Activated T-helper 2 cell treated with anti-CD3 and anti-CD28 coated beads, Interferon-gamma antibody, Interleukin-2, Interleukin-4, amounts not matched to agents 10 μg/mL and 5 μg/mL and 100 μg/mL, durations not matched to agents 14 hours and 24 hours and 36 hours (primary cell): Measurements from ENCODE around the gene ADAMTSL4. TPM values are rescaled to one million over a fixed set of nuclear protein-coding genes. Genes with fewer than 3 reads are reported as not detected.

Source experiments
- DNase-seq: peaks from one replicate; pipeline ENCODE4 v3.0.0; 2021; ENCODE audit warnings: low spot score
- H3K27ac Mint-ChIP-seq: one replicate; pipeline ENCODE4 v1.8.0; 2021; ENCODE audit warnings: mixed read lengths
- H3K27me3 Mint-ChIP-seq: one replicate; pipeline ENCODE4 v1.8.0; 2021; ENCODE audit warnings: low read depth, mixed read lengths
- H3K36me3 Mint-ChIP-seq: one replicate; pipeline ENCODE4 v1.8.0; 2021; ENCODE audit warnings: low read depth, mixed read lengths
- H3K4me1 Mint-ChIP-seq: one replicate; pipeline ENCODE4 v1.8.0; 2021; ENCODE audit warnings: low read depth, mixed read lengths
- H3K4me3 Mint-ChIP-seq: one replicate; pipeline ENCODE4 v1.8.0; 2021; ENCODE audit warnings: low read depth, mild to moderate bottlenecking, moderate library complexity, mixed read lengths
- H3K9me3 Mint-ChIP-seq: one replicate; pipeline ENCODE4 v1.8.0; 2021; ENCODE audit warnings: mixed read lengths
- intact Hi-C: fragments of 100-400 bp; cut with micrococcal nuclease; formaldehyde crosslinking; loops from one replicate; pipeline ENCODE4 v1.15.1; 2023
- total RNA-seq: library from RNA; stranded (reverse); gene quantifications from 2 replicates; pipeline ENCODE4 v1.2.3, GENCODE V29; 2022

ADAMTSL4 gene
- total RNA-seq, 1 donor from 2014 or later = 2.7 TPM

DNA sequence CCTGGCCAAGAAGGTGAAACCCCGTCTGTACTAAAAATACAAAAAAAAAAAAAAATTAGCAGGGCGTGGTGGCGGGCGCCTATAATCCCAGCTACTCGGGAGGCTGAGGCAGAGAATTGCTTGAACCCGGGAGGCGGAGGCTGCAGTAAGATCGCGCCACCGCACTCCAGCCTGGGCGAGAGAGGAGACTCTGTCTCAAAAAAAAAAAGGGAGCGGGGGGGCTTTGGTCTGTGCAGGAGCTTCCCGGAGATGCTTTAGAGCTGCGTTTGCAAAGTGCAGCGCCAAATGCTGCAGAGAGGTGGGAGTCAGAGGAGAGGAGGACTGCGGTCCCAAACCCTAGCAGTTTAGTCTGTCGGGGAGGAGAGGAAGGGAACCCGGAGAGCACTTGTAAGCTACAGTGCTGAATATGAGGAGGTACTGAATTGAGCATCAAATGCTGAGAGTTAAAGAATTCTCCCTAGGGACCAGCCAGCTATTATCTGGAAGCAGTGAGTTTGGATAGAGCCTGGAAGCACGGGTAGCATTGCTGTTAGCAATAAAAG is 33.1 kb upstream of the ADAMTSL4 start:
- intact Hi-C loops = loop anchor here (1.0 to 2.0 kb wide), 3 partner anchors 17 to 52 kb away; partner anchors contain the start of gene TARS2

DNA sequence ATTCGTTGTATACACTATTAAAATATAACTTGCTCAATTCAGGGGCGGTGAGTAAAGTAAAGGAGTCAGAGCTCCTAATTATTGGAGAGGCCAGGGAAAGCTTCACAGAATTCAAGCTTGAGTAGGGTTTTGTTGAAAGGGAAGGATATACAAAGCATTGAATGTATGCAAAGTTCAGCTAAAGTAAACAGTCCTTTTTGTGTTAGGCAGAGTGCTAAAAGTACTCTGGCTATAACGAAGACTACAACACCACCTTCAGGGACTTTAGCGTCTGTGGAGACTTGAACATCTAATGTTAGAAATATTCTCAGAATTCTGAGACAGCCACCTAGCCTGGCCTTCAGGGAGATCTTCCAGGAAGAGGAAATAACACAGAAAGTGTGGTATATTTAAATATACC is 32.6 kb upstream of the ADAMTSL4 start:
- Mint-ChIP-seq H3K27ac (no peak overlapping the region), H3K4me3 (peak overlapping the region; percentile 76), H3K27me3 (no peaks in the 10 kb centered on the region), H3K9me3 (no peaks in the 10 kb centered on the region), H3K4me1 (peaks cover 16% of the 10 kb centered on the region), H3K36me3 (peaks cover 3% of the 10 kb centered on the region)
- no peak for DNase-seq
- intact Hi-C loops = loop anchor here (1.0 to 2.0 kb wide), 3 partner anchors 17 to 52 kb away; partner anchors contain the start of gene TARS2

More for the DNA sequence above, 33.1 kb upstream of the ADAMTSL4 start:
- Mint-ChIP-seq H3K27me3 (no peaks in the 10 kb centered on the region), H3K36me3 (peaks cover 3% of the 10 kb centered on the region), H3K27ac (no peak overlapping the region), H3K4me1 (peaks cover 12% of the 10 kb centered on the region), H3K9me3 (no peaks in the 10 kb centered on the region), H3K4me3 (peak overlapping the region; percentile 76)
- DNase-seq = no peak

DNA sequence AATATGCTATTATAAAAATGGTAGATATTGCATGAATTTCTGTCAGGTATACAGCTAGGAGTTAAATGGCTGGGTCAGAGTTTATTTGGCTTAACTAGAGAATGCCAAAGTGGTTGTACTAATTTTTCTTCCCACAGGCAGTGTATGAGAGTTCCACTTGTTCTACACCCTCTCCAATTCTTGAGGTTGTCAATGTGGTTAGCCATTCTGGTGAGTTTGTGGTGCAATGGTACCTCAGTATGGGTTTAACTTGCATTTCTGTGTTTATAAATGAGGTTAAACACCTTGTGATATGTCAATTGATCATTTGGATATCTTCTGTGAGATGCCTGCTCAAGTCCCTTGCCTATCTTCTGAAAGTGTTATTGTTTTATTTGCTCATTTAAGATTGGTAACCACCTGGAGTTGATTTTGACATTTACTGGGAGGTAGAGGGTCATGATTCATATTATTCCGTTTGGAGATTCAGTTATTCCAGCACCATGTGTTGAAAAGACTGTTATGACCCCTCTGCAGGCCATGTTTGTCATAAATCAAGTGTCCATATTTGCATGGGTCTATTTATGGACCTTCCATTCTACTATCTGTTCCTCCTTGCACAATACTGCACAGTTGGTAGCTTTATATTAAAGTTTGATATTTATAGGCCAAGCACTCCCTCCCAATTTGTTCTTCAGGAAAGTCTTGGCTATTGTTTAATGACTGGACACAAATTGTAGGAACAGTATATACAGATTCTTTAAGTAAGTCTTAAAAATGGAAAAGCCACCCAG is 27.8 kb upstream of the ADAMTSL4 start:
- H3K9me3 Mint-ChIP-seq = no peaks in the 10 kb centered on the region
- H3K27me3 Mint-ChIP-seq = no peaks in the 10 kb centered on the region
- no peak for DNase-seq
- intact Hi-C loops = no loop called here
- H3K27ac Mint-ChIP-seq = no peak overlapping the region
- H3K4me1 Mint-ChIP-seq = peaks cover 9% of the 10 kb centered on the region
- H3K36me3 Mint-ChIP-seq = no peaks in the 10 kb centered on the region
- no peak overlapping the region for H3K4me3 Mint-ChIP-seq

DNA sequence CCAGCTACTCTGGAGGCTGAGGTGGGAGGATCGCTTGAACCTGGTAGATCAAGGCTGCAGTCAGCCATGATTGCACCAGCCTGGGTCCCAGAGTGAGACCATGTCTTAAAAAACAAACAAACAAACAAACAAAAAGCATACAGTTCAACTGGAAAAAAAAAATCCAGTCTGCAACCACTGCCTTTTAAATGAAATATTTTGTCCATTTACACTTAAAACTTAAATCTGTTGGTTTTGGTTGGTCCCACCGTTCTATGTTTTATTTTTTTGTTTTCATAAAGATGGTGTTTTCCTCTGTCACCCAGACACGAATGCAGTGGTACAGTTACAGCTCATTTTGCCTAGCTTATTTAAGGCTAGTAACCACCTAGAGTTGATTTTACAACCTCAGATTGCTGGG is 23.9 kb upstream of the ADAMTSL4 start:
- no peak overlapping the region for H3K27ac Mint-ChIP-seq
- H3K4me3 Mint-ChIP-seq = no peak overlapping the region
- DNase-seq = no peak
- H3K4me1 Mint-ChIP-seq = peaks cover 5% of the 10 kb centered on the region
- no peaks in the 10 kb centered on the region for H3K27me3 Mint-ChIP-seq
- intact Hi-C loops = no loop called here
- no peaks in the 10 kb centered on the region for H3K36me3 Mint-ChIP-seq
- H3K9me3 Mint-ChIP-seq = no peaks in the 10 kb centered on the region

DNA sequence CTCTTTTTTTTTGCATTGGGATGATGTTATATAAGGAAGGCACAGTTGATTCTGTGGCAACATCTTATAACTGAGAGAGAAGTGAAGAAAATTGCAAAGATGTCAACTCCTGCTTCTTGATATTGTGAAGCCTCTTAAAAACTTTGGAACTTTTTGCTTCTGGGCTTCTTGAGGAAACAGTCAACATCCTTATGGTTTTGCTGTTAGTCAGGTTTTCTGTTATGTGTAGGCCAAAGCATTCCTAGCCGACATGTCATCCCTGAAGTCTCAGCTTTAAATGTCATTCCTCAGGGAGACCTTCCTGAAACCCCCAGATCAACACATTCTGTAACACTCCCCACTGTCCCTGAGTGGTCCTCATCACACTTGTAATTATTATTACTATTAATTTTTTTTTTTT is 21.0 kb upstream of the ADAMTSL4 start:
- Mint-ChIP-seq H3K4me3 (no peak overlapping the region), H3K27ac (no peak overlapping the region), H3K4me1 (peaks cover 6% of the 10 kb centered on the region), H3K9me3 (no peaks in the 10 kb centered on the region), H3K27me3 (no peaks in the 10 kb centered on the region), H3K36me3 (no peaks in the 10 kb centered on the region)
- no peak for DNase-seq
- intact Hi-C loops = no loop called here

DNA sequence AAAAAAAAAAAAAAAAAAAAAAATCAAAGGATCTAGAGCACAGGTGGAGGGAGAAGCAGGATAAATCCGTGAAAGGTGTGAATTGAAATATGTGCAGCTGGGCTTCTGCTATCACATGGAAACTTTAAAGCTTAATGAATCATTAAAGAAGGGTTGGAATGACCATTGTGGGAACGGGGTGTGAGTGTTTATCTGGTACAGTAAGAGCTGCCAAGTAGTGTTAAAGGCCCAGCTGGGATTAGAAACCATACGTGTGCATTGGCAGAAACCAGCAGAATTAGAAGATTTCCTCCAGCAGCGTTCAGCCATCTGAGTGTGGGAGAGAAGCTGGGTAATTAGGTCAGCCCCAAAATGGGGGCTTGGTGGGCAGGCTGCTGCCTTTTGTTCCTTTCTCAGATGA is 20.2 kb upstream of the ADAMTSL4 start:
- Mint-ChIP-seq H3K4me3 (no peak overlapping the region), H3K4me1 (peaks cover 6% of the 10 kb centered on the region), H3K36me3 (no peaks in the 10 kb centered on the region), H3K27ac (no peak overlapping the region), H3K9me3 (no peaks in the 10 kb centered on the region), H3K27me3 (no peaks in the 10 kb centered on the region)
- DNase-seq = no peak
- intact Hi-C loops = no loop called here

DNA sequence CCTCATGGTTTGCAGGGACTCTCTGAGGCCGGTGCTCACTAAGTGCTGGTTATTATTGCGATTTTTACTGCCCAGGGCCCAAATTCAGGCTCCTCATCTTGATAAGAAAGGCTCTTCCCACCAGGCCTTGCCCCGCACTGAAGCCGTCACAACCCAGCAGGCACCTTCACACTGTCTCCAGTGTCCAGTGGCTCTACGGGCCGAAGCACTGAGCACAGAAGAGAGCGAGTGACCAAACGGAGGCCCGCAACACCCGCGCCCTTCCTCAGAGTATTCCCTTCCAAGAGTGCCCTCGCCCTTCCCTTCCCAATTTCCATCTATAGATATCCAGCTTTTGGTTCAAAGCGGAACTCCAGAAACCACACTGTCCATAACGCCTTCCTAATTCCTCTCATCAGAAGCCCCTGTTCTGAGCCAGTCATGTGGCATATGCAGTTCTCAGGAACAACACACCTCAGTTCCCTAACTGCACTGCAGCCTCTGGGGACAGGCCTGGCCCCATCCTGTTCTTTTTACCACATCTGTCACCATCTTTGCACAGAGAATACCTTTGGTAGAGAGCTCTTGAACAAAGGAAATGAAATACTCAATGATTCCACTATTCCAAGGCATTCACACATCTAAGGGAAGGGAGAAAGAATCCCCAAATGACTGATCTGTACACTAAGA is 18.6 kb upstream of the ADAMTSL4 start:
- DNase-seq = no peak
- no peaks in the 10 kb centered on the region for H3K9me3 Mint-ChIP-seq
- H3K36me3 Mint-ChIP-seq = no peaks in the 10 kb centered on the region
- intact Hi-C loops = loop anchor here (5.0 kb wide), 1 partner anchor 273 kb away; the partner anchor contains the start of gene CA14
- no peak overlapping the region for H3K4me3 Mint-ChIP-seq
- no peak overlapping the region for H3K27ac Mint-ChIP-seq
- peaks cover 6% of the 10 kb centered on the region for H3K4me1 Mint-ChIP-seq
- no peaks in the 10 kb centered on the region for H3K27me3 Mint-ChIP-seq

DNA sequence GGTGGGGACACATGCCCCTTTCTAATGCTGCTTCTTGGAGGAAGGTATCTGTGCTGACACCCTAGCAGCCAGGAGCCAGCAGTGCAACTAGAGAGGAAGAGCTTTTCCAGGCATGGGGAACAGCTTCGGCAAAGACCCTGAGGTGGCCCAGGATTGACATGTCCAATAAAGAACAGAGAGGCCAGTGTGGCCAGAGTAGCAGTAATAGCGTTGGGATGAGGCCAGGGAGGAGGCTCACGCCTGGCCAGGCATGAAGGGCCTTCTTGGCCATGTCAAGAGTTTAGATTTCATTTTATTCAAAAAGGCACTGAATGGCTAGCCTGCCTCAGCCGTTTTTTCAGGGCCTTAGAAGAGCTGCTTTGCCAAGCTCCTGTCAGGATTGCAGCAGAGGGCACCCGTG is 16.3 kb upstream of the ADAMTSL4 start:
- Mint-ChIP-seq H3K4me3 (no peak overlapping the region), H3K9me3 (no peaks in the 10 kb centered on the region), H3K27ac (no peak overlapping the region), H3K27me3 (no peaks in the 10 kb centered on the region), H3K36me3 (no peaks in the 10 kb centered on the region), H3K4me1 (peaks cover 6% of the 10 kb centered on the region)
- no peak for DNase-seq
- intact Hi-C loops = loop anchor here (1.0 to 5.0 kb wide), 3 partner anchors 17 to 276 kb away; partner anchors contain the start of gene CA14

DNA sequence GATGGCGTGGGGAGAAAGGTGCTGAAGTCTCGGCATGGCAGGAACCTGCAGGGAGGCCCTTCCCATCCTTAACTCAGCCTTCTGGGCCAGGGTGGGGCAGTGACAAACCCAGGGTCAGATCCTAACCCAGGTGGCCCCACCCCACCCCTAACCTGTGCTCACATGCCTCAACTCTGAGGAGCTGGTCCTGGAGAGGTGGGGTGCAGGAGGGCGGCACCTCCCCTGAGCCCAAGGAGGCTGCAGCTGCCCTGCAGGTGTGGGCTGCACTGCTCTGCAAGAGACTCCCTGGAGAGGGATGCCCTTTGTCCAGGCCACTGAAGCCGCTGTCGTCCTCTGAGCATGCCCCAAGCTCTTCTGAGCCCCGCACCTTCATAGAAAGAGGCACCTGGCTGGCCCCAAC is 15.2 kb upstream of the ADAMTSL4 start:
- H3K27ac Mint-ChIP-seq = no peak overlapping the region
- H3K9me3 Mint-ChIP-seq = no peaks in the 10 kb centered on the region
- no peaks in the 10 kb centered on the region for H3K27me3 Mint-ChIP-seq
- DNase-seq = no peak
- intact Hi-C loops = loop anchor here (5.0 kb wide), 1 partner anchor 277 kb away; the partner anchor contains the start of gene CA14
- H3K4me3 Mint-ChIP-seq = no peak overlapping the region
- peaks cover 6% of the 10 kb centered on the region for H3K4me1 Mint-ChIP-seq
- no peaks in the 10 kb centered on the region for H3K36me3 Mint-ChIP-seq

DNA sequence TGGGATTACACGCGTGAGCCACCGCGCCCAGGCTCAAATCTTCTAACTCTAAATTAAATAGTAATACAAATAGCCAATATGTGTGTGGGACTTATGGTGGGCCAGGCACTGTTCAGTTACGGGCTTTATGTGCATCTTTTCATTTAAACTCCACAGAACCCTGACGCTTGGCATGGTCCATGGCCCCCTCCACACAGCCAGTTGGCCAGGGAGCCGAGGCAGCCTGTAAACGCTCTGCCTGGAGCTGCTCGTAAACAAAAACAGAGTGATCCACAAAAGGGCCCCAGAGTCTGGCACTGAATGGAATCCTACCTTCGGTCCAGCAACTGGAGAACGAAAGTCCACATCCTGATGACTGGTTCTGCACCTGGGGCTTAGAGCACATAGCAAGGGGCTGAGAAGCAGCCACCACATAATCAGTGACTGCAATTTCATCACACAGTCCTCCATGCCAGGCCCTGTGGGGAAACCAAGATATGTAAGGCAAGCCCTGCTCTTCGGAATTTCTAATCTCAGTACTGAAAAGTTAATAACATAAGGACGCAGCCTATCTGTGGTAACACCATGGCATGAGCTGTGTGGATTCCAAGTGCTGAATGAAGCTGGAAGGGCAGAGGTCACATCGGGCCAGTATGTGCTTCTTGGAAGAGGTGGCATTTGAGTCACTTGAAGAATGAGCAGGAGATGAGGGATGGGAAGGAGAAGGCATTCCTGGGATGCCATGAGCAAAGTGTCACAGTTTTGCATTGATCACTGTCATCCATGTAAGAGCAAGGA is 13.5 kb upstream of the ADAMTSL4 start:
- H3K27me3 Mint-ChIP-seq = no peaks in the 10 kb centered on the region
- H3K27ac Mint-ChIP-seq = no peak overlapping the region
- no peak overlapping the region for H3K4me3 Mint-ChIP-seq
- H3K9me3 Mint-ChIP-seq = no peaks in the 10 kb centered on the region
- no peak for DNase-seq
- intact Hi-C loops = no loop called here
- no peaks in the 10 kb centered on the region for H3K36me3 Mint-ChIP-seq
- H3K4me1 Mint-ChIP-seq = peaks cover 5% of the 10 kb centered on the region

DNA sequence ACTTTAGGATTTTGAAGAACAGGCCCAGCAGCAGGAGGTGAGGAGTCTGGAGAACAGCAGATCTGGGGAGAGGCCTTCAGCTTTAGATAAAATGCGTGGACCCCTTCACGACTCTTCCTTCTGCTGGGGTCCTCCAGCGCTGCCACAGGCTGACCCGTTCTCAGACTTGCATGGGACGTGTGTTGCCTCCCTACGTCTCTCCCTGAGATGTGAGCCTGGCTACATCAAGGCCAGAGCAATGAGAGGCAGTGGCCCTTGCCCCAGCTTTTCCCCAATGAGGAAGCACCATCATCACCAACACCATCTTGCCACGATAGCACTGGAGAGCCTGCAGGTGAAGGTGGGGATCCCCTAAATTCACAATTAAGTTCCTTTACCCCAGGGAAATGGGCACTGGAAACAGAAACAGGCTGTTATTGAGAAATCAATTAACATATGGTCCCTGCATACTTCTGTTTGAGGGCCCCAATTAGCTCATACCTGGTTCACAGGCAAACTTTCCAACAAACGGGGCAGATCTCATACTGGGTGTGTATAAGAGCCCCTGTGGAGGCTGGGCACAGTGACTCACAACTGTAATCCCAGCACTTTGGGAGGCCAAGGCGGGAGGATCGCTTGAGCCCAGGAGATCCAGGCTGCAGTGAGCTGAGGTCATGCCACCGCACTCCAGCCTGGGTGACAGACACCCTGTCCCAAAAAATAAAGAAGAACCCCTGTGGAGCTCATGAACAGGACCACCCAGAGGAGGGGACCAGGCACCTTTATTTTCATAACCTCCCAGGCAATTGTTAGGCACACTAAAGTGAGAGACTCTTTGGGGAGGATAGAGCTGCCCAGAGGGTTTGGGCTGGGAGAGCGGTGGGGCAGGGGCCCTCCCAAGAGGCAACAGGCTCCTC is 12.1 kb upstream of the ADAMTSL4 start:
- no peaks in the 10 kb centered on the region for H3K9me3 Mint-ChIP-seq
- H3K27ac Mint-ChIP-seq = no peak overlapping the region
- peaks cover 3% of the 10 kb centered on the region for H3K4me1 Mint-ChIP-seq
- H3K4me3 Mint-ChIP-seq = no peak overlapping the region
- H3K36me3 Mint-ChIP-seq = no peaks in the 10 kb centered on the region
- intact Hi-C loops = no loop called here
- no peaks in the 10 kb centered on the region for H3K27me3 Mint-ChIP-seq
- no peak for DNase-seq
